IMR-90 (cell line): ENCODE results near the gene UPK1B. TPM values are rescaled to one million over a fixed set of nuclear protein-coding genes. Genes with fewer than 3 reads are reported as not detected.

Source experiments
- ATAC-seq: fragments of 200-7000 bp; cut with Tn5 transposase; 2 replicates; pipeline ENCODE4 v1.9.1; 2020; ENCODE audit warnings: low read depth, mild to moderate bottlenecking, moderate library complexity
- BruUV-seq: library from RNA; stranded (reverse); fragments of 400-500 nt; replicated peaks from 2 replicates; lab custom pipeline; 2021; lab: Mats Ljungman, UMichigan
- CTCF ChIA-PET: fragments of 300-600 bp; formaldehyde crosslinking; extraction: SDS; loops from one replicate; lab custom pipeline; 2021; ENCODE audit warnings: antibody characterized with exemption; lab: Yijun Ruan, JAX
- POLR2A ChIA-PET: fragments of 300-600 bp; sonication (Branson Sonifier 250); formaldehyde crosslinking; loops from one replicate; lab custom pipeline; 2022; ENCODE audit warnings: antibody characterized with exemption; ENCODE audit not compliant: unreplicated experiment; lab: Charles Lee
- DNase-seq: peaks from one replicate; pipeline ENCODE4 v3.0.0; 2013
- H2AFZ ChIP-seq: replicated peaks from 2 replicates; pipeline ENCODE3; 2013; ENCODE audit warnings: low read length, mild to moderate bottlenecking; ENCODE audit not compliant: poor library complexity
- H2AK5ac ChIP-seq: 2 replicates; pipeline ENCODE4 v1.6.1; 2013; ENCODE audit warnings: low read depth, low read length, inconsistent platforms
- H2AK9ac ChIP-seq: replicated peaks from 2 replicates; pipeline ENCODE3; 2013; ENCODE audit warnings: mild to moderate bottlenecking, low read depth, low read length, moderate library complexity; ENCODE audit not compliant: poor library complexity
- H2BK120ac ChIP-seq: 2 replicates; pipeline ENCODE4 v1.6.1; 2013; ENCODE audit warnings: low read depth, low read length, inconsistent platforms
- H2BK15ac ChIP-seq: 3 replicates; pipeline ENCODE4 v1.6.1; 2013; ENCODE audit warnings: low read depth, low read length, inconsistent platforms
- H2BK20ac ChIP-seq: 2 replicates; pipeline ENCODE4 v1.6.1; 2013; ENCODE audit warnings: low read depth, mild to moderate bottlenecking, inconsistent platforms, low read length, moderate library complexity
- H2BK5ac ChIP-seq: 2 replicates; pipeline ENCODE4 v1.6.1; 2013; ENCODE audit warnings: mild to moderate bottlenecking, low read depth, low read length, inconsistent platforms; ENCODE audit not compliant: poor library complexity, severe bottlenecking
- H3K14ac ChIP-seq: replicated peaks from 2 replicates; pipeline ENCODE4 v1.6.1; 2013; ENCODE audit warnings: low read depth, low read length, inconsistent platforms
- H3K18ac ChIP-seq: 2 replicates; pipeline ENCODE4 v1.6.1; 2013; ENCODE audit warnings: low read depth, low read length, control low read depth
- H3K23ac ChIP-seq: 2 replicates; pipeline ENCODE4 v1.6.1; 2013; ENCODE audit warnings: low read depth, low read length, inconsistent platforms
- H3K27ac ChIP-seq: 2 replicates; pipeline ENCODE4 v1.5.1; 2013; ENCODE audit warnings: mild to moderate bottlenecking, control low read depth, low read length; ENCODE audit not compliant: insufficient read depth
- H3K27me3 ChIP-seq: 2 replicates; pipeline ENCODE4 v1.6.1; 2013; ENCODE audit warnings: low read length; ENCODE audit not compliant: control insufficient read depth, insufficient read depth
- H3K36me3 ChIP-seq: 2 replicates; pipeline ENCODE4 v1.6.1; 2013; ENCODE audit warnings: low read length, mixed read lengths; ENCODE audit not compliant: control insufficient read depth, insufficient read depth
- H3K4ac ChIP-seq: 2 replicates; pipeline ENCODE4 v1.6.1; 2013; ENCODE audit warnings: low read depth, low read length, inconsistent platforms
- H3K4me1 ChIP-seq: 2 replicates; pipeline ENCODE4 v1.6.1; 2013; ENCODE audit warnings: low read length, mixed read lengths; ENCODE audit not compliant: control insufficient read depth, insufficient read depth
- H3K4me2 ChIP-seq: 2 replicates; pipeline ENCODE4 v1.6.1; 2013; ENCODE audit warnings: low read depth, mild to moderate bottlenecking, control low read depth, low read length, moderate library complexity
- H3K4me3 ChIP-seq: 2 replicates; pipeline ENCODE4 v1.5.1; 2013; ENCODE audit warnings: low read depth, mild to moderate bottlenecking, control low read depth, low read length, moderate library complexity; ENCODE audit not compliant: insufficient read depth
- H3K56ac ChIP-seq: 2 replicates; pipeline ENCODE4 v1.6.1; 2013; ENCODE audit warnings: low read length, inconsistent platforms; ENCODE audit not compliant: insufficient read depth; ENCODE audit errors: extremely low read depth
- H3K79me1 ChIP-seq, 2 experiments: 2 replicates each; pipeline ENCODE4 v1.6.1; 2013; ENCODE audit warnings: low read length in 2 of 2, inconsistent platforms in 1 of 2, low read depth in 1 of 2
- H3K9ac ChIP-seq: 2 replicates; pipeline ENCODE4 v1.6.1; 2013; ENCODE audit warnings: low read depth, low read length, control low read depth
- H3K9me1 ChIP-seq: 2 replicates; pipeline ENCODE4 v1.6.1; 2013; ENCODE audit warnings: low read length, inconsistent platforms; ENCODE audit not compliant: insufficient read depth
- H3K9me3 ChIP-seq: 2 replicates; pipeline ENCODE4 v1.6.1; 2013; ENCODE audit warnings: low read length; ENCODE audit not compliant: control insufficient read depth, insufficient read depth
- H4K20me1 ChIP-seq: 2 replicates; pipeline ENCODE4 v1.6.1; 2013; ENCODE audit warnings: low read length, inconsistent platforms; ENCODE audit not compliant: insufficient read depth
- H4K5ac ChIP-seq: 2 replicates; pipeline ENCODE4 v1.6.1; 2013; ENCODE audit warnings: mild to moderate bottlenecking, low read depth, low read length, control low read depth
- H4K8ac ChIP-seq, 2 experiments: 2 replicates each; pipeline ENCODE4 v1.6.1; 2013; ENCODE audit warnings: low read depth in 2 of 2, low read length in 2 of 2, control low read depth in 1 of 2, inconsistent platforms in 1 of 2
- H4K91ac ChIP-seq: 2 replicates; pipeline ENCODE4 v1.6.1; 2013; ENCODE audit warnings: low read depth, low read length, inconsistent platforms; ENCODE audit not compliant: insufficient read depth
- BHLHE40 ChIP-seq: fragments of 150-350 bp; IDR thresholded peaks from 2 replicates; pipeline ENCODE4 v1.6.1; 2016; ENCODE audit warnings: mild to moderate bottlenecking, low read depth, low read length
- CEBPB ChIP-seq: IDR thresholded peaks from 2 replicates; pipeline ENCODE4 v1.6.1; 2012; ENCODE audit warnings: low read depth, low read length, improper control_type of control experiment
- NFE2L2 ChIP-seq: fragments of 150-350 bp; IDR thresholded peaks from 2 replicates; pipeline ENCODE4 v1.6.1; 2016; ENCODE audit warnings: low read depth, mild to moderate bottlenecking, low read length
- WGBS, 2 experiments: methylation state at CpG; one replicate each; pipeline versions ENCODE4 v1.1.5 to v1.1.7; 2013; ENCODE audit warnings: missing lambda C conversion rate in 2 of 2; ENCODE audit not compliant: insufficient read length in 1 of 2; ENCODE audit errors: extremely low coverage in 2 of 2; 5-methylcytosine and 5-hydroxymethylcytosine counted together
- dilution Hi-C: fragments of 300-500 bp; cut with HindIII; formaldehyde crosslinking; loops from one replicate; pipeline ENCODE4 v1.14.3; 2018; ENCODE audit warnings: low sequenced_read_pairs; ENCODE audit not compliant: unreplicated experiment
- in situ Hi-C: fragments of 300-500 bp; cut with MboI; formaldehyde crosslinking; loops from 3 replicates; pipeline ENCODE4 v1.14.3; 2019; ENCODE audit warnings: low sequenced_read_pairs, inconsistent platforms, mixed read lengths
- intact Hi-C: fragments of 100-400 bp; cut with micrococcal nuclease; formaldehyde crosslinking; loops from 2 replicates; pipeline ENCODE4 v1.10.0; 2022
- polyA plus RNA-seq, 3 experiments: library from polyadenylated mRNA; depleted of rRNA; stranded (reverse); fragments of >200 nt; gene quantifications; 2 replicates each; pipeline ENCODE4 v1.2.3, GENCODE V29; 2012; ENCODE audit warnings: low replicate concordance in 1 of 3
- total RNA-seq: library from RNA; depleted of rRNA; stranded (reverse); fragments of >200 nt; gene quantifications from 2 replicates; pipeline ENCODE4 v1.2.3, GENCODE V29; 2012

The UPK1B gene
- total and polyA plus RNA-seq, 2 of the 4 experiments (the other 2 are of a cell fraction) = 0.36 to 0.55 TPM

- no TSS peak for BruUV-seq
- H3K14ac ChIP-seq = no peak overlapping the region
- ATAC-seq (no peak), DNase-seq (no peak)
- dilution Hi-C loops = no loop called here
- POLR2A ChIA-PET = no interaction called here
- H3K4ac ChIP-seq = no peak overlapping the region
- H3K9ac ChIP-seq = peak overlapping the region; percentile 22; the same call in 1 of the 2 replicates
- no peak overlapping the region for H4K8ac ChIP-seq
- H3K36me3 ChIP-seq = peaks cover 52% of the 10 kb centered on the region
- H3K27ac ChIP-seq = no peak overlapping the region
- no peaks in the 10 kb centered on the region for H3K9me3 ChIP-seq
- no peak overlapping the region for H2BK20ac ChIP-seq
- H3K4me2 ChIP-seq = no peak overlapping the region
- H3K4me3 ChIP-seq = no peak overlapping the region
- no peak overlapping the region for H3K56ac ChIP-seq
- peaks cover 15 to 29% of the 10 kb centered on the region in 2 experiments for H3K79me1 ChIP-seq
- no peaks in the 10 kb centered on the region for H4K20me1 ChIP-seq
- in situ Hi-C loops = no loop called here
- no peak overlapping the region for H4K91ac ChIP-seq
- H3K27me3 ChIP-seq = no peaks in the 10 kb centered on the region
- TF ChIP-seq BHLHE40 (no peak), CEBPB (no peak), NFE2L2 (no peak)
- no peak overlapping the region for H2AFZ ChIP-seq
- WGBS, 2 experiments = 82% methylated on average over 6 of the region's 7 CpGs; no CpG with 5 or more reads in 1 of the 2 experiments
- intact Hi-C loops = no loop called here
- no peak overlapping the region for H2AK5ac ChIP-seq
- H4K5ac ChIP-seq = no peak overlapping the region
- no peak overlapping the region for H3K23ac ChIP-seq
- H2BK120ac ChIP-seq = no peak overlapping the region
- peaks cover under 1% of the 10 kb centered on the region; the same call in 1 of the 2 replicates for H3K9me1 ChIP-seq
- no peak overlapping the region for H2BK5ac ChIP-seq
- H2BK15ac ChIP-seq = no peak overlapping the region
- H2AK9ac ChIP-seq = no peak overlapping the region
- H3K4me1 ChIP-seq = peaks cover 7% of the 10 kb centered on the region; the same call in 1 of the 2 replicates
- H3K18ac ChIP-seq = no peak overlapping the region
- CTCF ChIA-PET = no interaction called here
Observed at GRCh38 chr3:119222391-119222790, 49.0 kb downstream of the UPK1B start.
